HG03060 (cell line): ENCODE results near the gene CST3.
"Not testable (repeated sequence)": the region's sequence is repeated elsewhere in the genome, so short reads cannot be mapped to it uniquely, and the experiment has no call there.

Experiments used
- ATAC-seq: cut with Tn5 transposase; IDR thresholded peaks from one replicate; pipeline ENCODE4 v1.9.1; 2021; ENCODE audit warnings: low read depth, moderate number of reproducible peaks; ENCODE audit not compliant: unreplicated experiment

Gene CST3, protein sequence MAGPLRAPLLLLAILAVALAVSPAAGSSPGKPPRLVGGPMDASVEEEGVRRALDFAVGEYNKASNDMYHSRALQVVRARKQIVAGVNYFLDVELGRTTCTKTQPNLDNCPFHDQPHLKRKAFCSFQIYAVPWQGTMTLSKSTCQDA

GRCh38 chr20:23637282-23638221 lies at the start of gene CST3:
Gene CST3 (minus strand): TSS chr20:23637955. CDS start chr20:23637862, 93 bp downstream.
- no peak for ATAC-seq

DNA sequence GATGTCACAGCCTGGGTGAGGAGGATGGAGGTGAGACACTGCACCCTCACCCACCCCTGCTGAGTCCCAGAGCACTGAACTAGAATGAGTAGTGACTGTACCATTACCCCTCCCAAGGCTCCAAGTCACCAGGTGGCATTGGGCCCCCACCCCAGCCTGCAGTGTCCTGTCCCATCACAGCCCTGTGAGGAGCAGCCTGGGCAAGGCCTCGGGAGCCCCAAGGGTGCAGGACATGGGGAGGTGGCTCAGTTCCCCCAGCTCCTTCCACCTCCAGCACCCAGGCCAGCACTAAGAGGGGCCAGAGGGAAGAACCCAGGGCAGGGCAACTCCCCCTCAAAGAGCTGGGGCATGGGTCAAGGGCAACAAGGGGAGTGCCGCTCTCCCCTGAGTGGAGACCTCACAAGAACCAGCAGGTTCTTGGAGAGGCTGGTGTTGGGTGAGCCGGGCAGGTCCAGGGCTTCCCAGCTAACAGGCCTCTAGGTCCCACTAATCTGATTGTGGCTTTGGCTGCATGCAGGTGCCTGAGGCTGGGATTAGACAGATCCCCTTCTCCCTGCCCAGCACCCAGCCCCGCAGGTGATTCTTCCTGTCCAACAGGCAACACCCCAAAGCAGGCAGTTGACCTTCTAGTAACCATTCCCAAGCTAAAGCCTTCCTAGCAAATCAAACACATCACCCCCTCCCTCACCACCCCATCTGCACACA lies 48.4 kb upstream of the CST3 start:
- no peak for ATAC-seq

GRCh38 chr20:23685529-23685896 lies 47.8 kb upstream of the CST3 start:
- not testable (repeated sequence) for ATAC-seq

DNA sequence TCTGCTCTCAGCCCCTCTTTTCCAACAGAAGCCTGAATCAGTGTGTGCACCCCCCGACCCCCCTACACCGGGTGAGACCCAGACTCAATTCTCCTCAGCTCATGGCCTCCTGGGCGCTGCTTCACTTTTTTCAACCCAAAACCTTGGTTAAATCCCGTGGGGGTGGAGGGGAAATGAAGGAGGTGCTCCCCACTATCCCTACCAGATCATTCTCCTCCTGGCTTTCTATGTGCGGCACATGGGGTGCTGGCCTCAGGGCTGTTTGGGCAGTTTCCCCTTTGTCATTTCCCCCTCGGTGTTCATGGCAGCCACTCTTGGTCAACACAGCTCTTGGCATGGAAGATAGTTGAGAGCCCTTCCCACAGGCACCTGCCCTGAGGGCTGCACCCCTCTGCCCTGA lies 46.5 kb upstream of the CST3 start:
- no peak for ATAC-seq

GRCh38 chr20:23683807-23684206 lies 46.1 kb upstream of the CST3 start:
- no peak for ATAC-seq

DNA sequence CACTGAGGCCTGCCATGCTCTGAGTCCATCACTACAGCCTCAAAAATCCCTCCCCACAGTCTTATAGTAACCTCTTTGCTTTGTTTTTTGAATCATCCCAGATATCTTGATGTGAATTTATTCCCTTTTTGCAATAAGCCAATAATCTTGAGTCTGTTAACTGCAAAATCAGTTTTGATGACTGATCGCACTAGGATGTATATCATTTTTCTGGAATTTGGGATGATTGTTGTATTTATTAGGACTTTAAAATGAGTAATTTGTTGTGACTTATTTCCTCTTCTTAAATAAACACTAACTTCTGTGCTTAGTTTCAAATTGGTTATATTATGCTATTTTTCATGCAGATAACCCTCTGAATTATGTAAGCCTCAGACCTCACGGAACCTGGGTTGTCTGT lies 45.5 kb upstream of the CST3 start:
- ATAC-seq = no peak

DNA sequence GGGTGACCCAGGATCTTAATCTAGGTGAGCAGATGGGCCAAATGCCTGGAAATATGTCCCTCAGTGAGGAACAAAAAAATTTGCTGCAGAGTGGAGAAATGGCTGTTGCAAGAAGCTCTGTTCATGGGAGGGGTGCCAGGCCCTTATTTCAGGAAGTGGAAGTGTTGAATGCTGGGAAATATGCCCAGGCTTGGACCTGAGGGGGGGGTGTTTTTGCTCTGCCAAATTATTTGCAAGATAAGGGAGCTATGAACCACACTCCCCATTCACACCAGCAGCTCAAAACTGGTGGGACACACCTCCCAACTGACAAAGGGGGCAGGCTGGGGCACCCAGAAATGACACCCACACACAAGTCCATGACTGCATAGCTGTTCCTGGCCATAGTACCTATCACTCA lies 42.4 kb upstream of the CST3 start:
- no peak for ATAC-seq

GRCh38 chr20:23679133-23680092 lies 41.7 kb upstream of the CST3 start:
- no peak for ATAC-seq

DNA sequence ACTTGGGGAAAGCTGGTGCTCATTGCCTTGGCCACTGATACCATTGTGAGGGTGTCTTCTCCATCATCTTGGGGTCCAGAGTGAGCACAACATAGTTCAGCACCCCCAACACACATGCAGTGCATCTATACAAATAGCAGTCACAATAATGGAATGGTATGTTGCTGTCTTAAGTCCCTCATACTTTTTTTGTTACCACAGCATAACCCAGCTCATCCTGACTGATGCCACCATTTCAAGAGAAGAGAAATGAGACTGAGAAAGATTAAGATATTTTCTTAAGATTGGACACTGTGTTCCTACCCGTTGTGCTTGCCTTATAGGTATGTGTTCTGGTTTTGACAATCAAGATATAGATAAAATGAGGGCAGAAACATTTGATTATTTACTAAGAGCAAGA lies 35.5 kb upstream of the CST3 start:
- no peak for ATAC-seq

GRCh38 chr20:23672158-23672557 lies 34.4 kb upstream of the CST3 start:
- no peak for ATAC-seq

DNA sequence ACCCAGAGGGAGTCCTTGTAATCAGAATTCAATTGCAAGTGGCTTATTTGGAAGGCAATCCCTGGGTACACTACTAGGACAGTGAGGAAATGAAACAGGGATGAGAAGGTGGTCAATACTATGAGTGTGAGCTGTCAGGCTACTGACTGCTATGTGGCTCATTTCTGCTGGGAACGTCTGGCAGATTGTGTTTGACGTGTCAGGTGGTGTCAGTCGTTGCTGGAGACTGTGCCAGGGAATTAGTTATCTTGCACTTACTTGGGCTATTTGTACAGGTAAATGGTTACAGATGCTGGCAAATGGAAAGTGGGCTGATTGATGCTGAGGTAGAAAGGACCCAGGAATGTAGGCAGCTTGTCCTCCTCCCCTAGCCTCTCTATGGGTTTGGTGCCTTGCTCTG lies 33.7 kb upstream of the CST3 start:
- ATAC-seq = no peak

DNA sequence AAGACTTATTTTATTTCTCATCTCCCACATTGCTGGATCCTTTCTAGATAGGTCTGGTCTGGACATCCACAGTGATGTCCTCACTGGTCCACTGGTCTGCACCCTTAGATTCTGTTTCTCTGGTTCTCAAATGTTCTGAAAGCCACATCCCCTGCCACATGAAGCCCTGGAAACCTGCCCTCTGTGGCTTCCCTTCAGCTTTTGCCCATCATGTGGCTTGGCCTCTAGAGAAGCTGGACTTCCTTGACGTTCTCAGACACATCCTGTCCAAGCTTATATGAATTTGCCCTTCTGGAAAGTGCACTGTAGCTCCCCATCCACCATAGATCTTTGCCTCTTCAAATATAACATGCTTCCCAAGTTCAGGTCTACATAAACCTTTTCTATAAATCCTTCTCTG lies 32.6 kb upstream of the CST3 start:
- no peak for ATAC-seq

- ATAC-seq = no peak
These were observed 32.1 kb upstream of the CST3 start for GRCh38 chr20:23669866-23670265.

DNA sequence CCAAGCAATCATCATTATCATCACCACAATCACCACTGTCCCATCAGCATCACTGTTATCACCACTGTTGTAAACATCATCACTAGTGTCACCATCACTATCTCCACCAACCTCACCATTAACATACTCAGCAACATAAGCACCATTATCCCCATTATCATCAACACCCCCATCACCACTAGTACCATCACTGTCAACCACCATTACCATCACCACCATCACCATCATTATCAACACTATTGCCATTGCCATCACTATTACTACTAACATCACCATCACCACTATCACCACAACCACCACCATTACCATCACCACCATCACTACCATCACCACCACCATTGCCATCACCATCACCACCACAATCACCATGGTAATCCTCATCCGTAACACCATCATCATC lies 31.6 kb upstream of the CST3 start:
- no peak for ATAC-seq

GRCh38 chr20:23668477-23668951 lies 30.8 kb upstream of the CST3 start:
- no peak for ATAC-seq

DNA sequence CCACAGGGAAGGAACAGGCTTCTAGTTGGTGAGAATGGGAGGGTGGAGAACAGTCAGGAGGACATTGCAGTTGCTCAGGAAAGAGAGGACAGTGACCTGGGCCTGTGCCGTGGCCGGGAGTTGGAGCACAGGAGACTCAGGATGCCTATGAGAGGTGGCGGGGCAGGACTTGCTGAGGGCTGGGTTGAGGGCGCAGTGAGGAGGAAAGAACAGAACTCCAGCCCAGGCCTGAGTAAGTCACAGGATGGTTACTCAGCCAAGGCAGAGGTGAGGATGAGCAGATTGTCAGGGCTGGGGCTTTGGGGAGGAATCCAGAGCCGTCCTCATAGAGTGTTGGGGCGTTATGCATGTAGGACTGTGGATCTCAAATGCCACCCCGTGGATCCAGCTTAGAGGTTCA lies 29.9 kb upstream of the CST3 start:
- ATAC-seq = no peak

DNA sequence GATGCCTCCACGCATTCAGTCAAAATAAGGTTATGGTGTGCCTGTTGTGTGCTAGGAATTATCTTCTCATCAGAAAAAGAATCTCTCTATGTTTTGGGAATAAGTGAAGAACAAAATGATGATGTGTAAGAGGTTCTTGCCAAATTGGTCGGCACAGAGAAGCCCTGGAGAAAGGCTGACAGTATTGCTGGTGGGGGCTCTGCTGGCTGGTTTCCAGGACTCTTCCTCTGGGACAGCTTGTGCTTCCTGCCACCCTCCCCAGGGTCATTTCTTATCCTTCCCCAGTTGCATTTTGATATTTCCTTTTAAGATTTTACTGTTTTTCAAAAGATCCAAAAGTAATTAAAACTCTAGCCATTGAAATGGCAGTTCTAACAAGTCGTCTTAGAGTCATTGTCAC lies 28.9 kb upstream of the CST3 start:
- no peak for ATAC-seq

- ATAC-seq = no peak
These were observed 28.4 kb upstream of the CST3 start for GRCh38 chr20:23666189-23666588.

GRCh38 chr20:23664954-23665353 lies 27.2 kb upstream of the CST3 start:
- ATAC-seq = no peak

GRCh38 chr20:23664046-23664445 lies 26.3 kb upstream of the CST3 start:
- not testable (repeated sequence) for ATAC-seq
